ENCODE results near the gene NELFB.

NELFB gene

DNA sequence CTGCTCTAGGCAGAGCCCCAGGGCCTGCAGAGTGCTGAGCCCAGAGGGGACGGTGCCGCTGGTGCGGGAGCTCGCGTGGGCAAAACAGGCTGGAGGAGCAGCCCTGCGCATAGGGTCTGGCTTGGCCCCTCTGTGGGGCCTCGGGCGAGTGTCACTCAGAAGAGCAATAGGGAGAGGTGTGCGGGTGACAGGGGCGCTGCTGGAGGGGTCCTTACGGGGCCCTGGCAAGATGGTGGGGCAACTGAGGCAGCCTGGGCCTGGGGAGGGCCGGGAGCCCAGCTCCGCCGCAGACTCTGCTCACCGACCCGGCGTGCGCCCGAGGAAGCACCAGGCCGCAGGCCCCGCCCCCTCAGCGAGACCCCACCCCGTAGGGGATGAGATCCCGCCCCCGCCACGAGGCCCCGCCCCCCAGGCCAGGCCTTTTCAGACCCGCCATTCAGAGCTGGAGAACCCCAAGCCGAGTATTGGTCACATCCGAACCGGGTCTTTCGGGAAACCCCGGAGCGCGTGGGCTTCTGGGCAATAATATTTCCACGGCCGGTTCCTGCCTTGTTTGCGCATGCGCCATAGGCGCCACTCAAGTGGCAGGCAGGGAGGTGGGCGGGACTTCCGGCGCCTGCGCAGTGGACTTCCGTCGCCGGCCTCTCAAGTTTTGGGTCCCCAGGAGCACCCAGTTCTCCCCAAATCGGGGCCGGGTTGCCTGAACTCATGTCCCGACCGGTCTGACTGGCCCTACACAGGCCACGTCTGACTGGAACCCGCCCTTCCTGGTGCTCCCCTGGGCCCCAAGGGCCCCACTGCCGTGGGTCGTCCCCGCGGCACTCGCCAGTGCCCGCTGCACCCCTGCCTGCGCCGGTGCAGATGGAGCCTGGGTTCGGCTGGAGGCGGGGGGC lies 31.8 kb upstream of the NELFB start:
- peak; percentile 98 for DNase-seq (ENCODE audit: low read depth)

DNA sequence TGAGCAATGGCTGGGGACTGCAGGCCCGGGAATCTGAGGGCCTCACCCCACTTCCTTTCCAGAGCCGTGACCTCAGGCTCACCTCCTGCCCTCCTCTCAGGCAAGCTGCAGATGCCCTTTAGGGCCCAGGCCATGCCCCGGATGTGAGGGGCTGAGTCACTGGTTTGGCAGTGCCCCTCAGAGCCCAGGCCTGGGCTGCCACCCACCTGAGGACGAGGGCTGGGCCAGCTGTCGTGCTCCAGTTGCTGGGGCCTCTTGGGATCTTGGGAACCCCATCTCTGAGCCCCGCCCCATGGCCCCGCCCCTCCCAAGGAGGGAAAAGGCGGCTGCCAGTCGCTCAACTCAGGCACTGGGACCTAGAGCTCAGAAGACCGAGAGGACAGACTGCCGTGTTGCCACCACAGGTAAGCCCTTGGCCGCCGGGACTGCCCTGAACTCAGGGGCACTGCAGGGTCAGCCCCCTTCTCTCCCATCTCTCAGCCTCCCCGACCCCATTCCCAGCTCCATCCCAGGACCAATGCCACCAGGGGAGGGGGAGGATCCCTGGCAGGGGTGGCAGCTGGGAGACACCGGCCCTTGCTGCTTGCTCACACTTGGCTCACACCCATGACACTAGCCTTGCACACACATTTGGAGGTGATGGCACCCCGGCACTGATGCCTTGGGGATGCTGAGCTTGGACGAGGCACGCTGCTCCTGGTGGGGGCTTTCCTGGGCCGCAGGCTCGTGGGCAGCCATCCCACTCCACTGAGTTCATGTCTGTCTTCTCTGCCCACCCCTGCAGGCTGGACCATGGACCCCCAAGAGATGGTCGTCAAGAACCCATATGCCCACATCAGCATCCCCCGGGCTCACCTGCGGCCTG lies 30.1 kb upstream of the NELFB start, which contains the start of gene CYSRT1:
Gene CYSRT1 (plus strand): TSS at position 345 of the 865 bp plus-strand sequence. CDS start 448 bp downstream, at position 793.
- no peak for DNase-seq (ENCODE audit: low read depth)

DNA sequence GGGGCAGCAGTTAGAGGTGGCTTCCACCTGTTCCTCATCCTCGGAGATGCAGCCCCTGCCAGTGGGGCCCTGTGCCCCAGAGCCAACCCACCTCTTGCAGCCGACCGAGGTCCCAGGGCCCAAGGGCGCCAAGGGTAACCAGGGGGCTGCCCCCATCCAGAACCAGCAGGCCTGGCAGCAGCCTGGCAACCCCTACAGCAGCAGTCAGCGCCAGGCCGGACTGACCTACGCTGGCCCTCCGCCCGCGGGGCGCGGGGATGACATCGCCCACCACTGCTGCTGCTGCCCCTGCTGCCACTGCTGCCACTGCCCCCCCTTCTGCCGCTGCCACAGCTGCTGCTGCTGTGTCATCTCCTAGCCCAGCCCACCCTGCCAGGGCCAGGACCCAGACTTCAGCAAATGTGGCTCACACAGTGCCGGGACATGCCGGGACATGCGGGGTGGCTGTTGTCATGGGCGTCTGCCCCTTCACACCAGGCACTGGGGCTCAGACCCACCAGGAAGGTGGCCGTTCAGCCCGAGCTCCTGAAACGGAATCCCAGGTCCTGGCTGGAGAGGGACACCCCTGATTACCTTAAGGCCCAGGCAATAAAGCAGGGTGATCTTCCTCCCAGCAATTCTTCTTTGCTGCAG lies 29.3 kb upstream of the NELFB start:
- DNase-seq (ENCODE audit: low read depth): no peak

DNA sequence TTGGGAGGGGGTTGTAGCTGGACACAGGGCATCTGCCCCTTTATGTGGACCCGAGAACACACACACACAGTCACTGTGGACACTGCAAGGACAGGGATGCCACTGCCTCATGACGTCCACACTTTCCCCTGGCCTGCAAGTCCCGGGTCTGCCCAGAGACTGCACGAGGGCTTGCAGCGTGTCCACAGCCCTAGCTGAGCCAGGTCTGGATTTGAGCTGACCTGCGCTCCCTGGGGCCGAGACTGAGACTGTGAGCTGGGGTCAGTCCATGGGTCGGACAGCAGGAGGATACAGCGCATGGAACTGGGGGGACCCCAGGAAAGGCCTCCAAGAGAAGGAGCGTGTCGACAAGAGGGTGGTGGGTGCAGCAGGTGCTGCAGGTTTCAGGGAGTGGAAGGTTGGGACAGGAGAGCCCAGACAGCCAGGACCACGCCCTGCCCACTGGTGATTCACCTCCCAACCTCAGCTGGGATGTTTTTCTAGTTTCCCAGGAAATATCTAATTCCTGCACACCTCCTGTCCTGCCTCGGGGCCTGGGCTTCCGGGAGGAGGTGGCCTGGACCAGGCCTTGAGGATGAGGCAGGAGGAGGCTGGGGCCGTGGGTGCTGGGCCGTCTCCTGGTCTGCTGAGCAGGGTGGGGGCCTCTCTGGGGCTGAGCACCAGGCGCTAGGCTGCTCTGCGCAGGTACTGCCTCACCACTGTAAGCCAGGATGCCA lies 28.6 kb upstream of the NELFB start:
- no peak for DNase-seq (ENCODE audit: low read depth)

DNA sequence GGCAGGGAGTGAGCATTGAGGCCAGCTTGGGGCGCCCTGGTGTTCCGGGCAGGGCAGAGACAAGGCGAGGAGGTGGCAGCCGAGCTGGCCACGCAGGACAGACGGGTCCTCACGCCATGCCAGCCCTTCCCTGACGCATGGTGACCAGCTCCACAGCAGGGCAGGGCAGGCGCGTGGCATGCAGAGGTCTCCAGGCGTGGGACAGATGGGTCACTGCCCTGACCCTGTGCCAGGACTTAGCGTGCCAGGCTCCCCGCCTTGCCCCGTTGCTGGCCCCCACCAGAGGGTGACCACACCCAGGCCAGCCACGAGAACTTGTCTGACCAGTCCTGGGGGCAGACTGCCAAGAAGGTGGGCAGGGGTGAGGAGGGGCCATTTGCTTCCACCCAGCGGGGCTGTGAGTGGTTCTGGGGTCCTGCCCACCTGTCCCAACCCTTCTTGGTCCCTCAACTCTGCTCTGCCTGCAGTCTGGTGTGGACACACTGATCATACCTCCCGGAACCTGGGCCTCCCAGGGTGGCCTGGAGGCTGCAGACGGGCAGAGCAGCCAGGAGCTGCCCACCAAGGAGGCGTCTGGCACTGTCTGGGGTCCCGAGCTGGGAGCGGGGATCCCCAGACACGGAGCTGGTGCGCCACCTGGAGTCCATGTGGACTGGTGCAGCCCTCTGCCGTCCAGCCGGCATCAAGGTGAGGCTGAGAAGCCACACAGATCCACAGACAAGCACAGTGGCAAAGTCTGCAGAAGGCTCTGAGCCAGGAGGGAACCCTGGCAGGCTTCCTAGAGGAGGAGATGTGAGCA lies 27.9 kb upstream of the NELFB start, which contains the start of gene RNF224:
Gene RNF224 (plus strand): TSS at position 449 of the 799 bp plus-strand sequence. CDS start 834 bp downstream, outside the sequence.
- DNase-seq (ENCODE audit: low read depth): peak; percentile 79

DNA sequence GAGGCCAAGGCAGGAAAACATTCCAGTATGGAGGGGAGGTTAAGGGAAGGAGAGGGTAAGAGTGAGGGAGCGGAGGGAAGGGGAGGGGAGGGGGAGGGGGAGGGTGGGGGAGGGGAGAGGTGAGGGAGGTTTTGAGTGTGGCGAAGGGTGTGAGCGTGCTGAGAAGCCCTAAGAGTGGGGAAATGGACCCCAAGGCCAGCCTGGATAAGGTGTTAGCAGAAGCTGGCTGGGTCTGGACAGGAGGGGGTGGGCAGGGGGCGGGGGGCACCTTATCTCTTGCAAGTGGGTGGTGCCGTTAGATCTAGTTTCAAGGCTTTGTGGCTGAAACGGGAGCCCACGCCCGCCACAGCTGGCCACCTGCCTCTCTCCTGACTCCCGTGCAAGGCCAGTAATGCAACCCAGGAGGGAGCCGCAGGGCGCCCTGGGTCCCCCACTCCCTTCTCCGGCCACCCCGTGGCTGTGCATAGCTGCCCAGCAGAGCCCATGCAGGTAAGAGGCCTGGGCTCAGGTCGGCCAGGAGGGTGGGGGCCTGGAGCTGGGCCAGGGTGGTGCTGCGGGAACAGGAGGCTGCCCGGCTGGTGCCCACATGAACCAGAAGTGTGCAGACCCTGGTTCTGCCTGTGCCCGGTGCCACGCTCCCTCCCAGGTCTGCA lies 27.1 kb upstream of the NELFB start:
- DNase-seq (ENCODE audit: low read depth): no peak

DNA sequence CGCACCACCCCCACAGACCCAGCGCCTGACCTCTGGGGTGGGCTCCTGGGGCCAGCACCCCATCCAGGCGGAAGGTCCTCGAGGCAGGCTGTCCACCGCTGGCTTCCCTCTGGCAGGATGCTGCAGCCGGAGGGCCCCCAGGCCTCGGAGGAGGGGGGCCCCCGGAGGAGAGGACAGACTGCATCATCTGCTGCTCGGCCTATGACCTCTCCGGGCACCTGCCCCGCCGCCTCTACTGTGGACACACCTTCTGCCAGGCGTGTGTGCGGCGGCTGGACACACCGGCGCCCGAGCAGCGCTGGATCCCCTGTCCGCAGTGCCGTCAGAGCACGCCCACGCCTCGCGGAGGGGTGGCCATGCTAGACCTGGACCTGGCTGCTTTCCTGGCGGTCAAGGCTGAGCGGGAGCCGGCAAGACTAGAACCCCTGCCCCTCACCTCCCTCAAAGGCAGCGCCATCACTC lies 26.6 kb upstream of the NELFB start:
- no peak for DNase-seq (ENCODE audit: low read depth)

DNA sequence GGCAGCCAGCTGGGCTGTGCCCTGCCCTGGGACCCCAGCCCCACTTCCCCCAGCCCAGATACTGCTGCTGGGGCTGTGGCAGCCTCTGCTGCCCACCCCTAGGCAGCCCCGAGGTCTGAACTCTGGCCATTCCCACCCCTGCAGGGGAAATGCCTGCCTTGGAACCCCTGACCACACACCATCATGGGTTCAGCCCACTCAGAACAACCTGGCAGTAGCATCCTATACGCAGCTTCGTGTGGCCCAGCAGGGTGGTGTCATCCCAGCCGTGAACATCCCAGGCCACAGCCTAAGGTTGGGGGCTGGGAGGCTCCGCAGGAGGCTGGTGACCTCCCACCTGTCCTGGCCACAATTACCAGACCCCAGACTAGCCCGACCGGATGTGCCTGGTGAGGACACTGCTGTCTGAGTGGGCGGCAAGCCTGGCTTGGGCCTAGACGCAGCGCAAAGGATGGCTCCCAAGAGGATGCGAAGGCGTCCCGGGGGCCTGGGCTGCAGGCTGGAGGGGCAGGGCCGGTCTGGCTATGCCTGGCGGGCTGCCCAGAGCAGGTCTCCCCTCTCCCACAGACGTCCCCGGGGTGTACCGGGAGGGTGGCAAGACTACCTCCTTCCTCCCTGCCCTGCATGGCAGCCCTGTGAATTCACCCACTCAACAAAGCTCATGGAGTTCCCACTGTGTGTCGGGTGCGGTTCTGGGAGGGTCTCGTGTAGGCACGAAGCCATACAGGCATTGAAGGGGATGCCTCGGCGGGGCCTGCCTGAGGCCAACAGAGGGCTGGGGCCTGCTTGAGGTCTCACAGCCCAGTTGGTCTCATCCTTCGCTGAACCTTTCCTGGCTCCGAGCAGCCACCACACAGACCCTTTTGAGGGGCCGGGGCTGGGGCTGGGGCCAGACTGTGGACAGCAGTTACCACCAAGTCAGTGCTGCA lies 25.9 kb upstream of the NELFB start:
- DNase-seq (ENCODE audit: low read depth): no peak

DNA sequence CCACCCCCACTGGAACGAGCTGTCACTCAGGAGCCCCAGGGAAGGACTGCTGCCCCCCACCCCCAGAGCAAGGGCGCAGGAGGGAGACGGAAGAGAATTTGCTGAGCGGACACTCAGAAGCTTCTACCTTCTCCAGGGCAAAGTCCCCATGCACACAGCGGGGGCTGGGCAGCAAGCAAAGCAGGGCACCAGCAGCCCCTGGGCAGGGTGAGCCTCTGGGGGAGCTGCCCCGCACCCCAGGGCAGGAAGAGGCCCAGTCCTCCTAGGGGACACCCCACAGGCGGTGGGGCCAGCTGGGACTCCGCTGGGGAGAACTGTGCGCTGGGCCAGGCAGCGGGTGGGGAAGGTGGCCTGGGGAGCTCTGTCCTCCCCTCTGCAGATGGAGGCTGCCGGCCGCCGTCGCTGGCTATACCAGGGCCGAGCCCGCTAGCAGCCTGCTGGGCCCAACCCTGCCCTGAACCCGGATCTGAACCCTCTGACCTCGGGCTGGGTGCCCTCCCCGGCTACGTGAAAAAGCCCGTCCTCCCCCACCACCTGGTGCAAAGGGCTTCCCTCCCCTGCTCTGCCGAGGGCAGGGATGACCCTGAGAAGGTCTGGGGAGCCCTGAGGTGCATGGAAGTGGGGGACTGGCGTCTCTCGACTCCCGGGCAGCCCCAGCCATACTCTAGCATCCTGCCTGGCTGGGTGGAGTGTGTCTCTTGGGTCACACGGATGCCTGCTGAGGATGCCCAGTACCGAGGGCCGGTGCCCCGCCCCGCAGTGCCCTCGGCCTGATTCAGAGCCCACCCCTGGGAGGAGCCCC lies 25.0 kb upstream of the NELFB start:
- no peak for DNase-seq (ENCODE audit: low read depth)

DNA sequence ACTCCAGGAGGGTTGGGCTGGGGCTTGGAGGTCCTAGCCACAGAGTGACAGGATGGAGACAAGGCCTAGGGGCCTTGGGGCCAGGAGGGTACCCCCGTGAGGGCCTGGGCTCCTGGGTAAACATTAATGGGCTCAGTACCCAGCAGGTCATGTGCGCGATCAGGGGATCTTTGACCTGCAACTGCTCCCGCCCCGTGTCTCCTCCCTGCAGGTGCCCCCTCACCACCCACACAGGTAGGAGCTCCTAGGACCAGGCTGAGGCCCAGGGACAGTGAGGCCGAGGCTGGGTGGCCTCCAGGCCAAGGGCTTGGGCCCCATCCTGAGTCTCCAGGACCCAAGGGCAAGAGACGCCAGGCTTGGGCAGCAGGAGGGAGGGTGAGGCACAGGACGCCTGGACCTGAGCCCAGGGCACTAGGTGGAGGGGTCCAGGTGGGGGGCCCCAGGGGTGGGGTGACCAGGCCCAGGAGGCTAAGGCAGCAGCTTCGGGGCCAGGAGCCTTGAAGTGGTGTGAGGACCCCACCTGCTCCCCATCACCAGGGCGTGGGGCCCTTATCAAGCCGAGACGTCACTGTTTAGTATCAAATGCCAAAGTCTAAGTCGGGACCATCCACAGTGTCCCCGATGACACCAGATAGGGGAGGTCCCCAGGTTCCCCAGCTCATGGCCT lies 24.3 kb upstream of the NELFB start, which contains the start of gene SLC34A3:
Gene SLC34A3 (plus strand): TSS at position 197 of the 667 bp plus-strand sequence. CDS start 802 bp downstream, outside the sequence.
- DNase-seq (ENCODE audit: low read depth): no peak

DNA sequence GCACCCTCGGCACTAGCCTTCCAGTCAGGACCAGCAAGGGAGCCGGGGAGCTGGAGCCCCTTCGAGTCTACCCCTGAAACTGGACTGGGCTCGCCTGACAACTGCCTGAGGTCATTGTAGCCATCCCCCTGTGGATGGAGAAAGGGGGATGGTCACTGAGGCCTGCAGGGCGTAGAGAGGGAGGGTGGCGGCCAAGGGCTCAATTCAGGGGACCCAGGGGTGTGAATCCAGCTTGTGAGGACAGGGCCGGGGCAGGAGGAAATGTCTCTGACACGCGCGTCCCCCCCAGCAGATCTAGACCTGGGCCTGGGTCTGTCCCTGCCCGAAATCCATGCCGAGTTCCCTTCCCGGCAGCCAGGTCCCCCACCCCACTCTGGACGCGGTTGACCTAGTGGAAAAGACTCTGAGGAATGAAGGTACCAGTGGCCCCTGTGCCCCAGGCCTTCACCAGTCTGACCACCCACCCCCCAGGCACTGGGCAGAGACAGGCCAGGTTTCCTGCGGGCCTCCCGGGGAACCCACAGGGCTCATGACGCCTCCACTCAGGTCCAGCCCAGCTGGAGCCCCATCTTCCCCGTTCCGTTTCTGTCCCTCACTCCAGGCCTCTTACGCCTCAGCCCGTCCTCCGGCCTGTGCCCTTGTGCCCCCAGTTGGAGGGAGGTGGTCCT lies 23.6 kb upstream of the NELFB start:
- DNase-seq (ENCODE audit: low read depth): no peak

DNA sequence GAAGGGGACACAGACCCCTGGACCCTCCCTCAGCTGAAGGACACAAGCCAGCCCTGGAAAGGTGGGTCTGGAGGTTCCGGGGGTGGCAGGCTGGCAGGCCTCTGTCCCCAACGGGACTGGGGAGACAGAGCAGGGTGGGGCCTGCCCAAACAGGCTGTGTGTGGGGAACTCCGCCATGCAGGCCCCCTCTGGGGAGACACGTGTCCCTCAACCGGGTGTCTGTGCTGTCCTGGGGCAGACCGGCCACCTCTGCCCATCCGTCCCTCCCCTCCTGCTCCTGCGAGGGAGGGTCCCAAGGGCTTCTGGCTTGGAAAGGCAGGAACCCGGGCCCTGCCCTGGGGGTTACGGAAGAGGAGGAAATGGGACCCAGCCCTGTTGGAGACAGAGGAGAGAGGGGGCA lies 23.0 kb upstream of the NELFB start:
- no peak for DNase-seq (ENCODE audit: low read depth)

DNA sequence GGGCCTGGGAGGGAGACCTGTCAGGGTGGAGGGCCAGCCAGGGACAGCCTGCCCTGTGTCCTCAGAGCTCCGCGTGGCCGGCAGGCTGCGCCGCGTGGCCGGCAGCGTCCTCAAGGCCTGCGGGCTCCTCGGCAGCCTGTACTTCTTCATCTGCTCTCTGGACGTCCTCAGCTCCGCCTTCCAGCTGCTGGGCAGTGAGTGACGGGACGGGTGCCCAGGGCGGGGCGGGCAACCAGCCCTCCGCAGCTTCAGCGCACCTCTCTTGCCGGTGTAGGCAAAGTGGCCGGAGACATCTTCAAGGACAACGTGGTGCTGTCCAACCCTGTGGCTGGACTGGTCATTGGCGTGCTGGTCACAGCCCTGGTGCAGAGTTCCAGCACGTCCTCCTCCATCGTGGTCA lies 22.6 kb upstream of the NELFB start:
- no peak for DNase-seq (ENCODE audit: low read depth)

DNA sequence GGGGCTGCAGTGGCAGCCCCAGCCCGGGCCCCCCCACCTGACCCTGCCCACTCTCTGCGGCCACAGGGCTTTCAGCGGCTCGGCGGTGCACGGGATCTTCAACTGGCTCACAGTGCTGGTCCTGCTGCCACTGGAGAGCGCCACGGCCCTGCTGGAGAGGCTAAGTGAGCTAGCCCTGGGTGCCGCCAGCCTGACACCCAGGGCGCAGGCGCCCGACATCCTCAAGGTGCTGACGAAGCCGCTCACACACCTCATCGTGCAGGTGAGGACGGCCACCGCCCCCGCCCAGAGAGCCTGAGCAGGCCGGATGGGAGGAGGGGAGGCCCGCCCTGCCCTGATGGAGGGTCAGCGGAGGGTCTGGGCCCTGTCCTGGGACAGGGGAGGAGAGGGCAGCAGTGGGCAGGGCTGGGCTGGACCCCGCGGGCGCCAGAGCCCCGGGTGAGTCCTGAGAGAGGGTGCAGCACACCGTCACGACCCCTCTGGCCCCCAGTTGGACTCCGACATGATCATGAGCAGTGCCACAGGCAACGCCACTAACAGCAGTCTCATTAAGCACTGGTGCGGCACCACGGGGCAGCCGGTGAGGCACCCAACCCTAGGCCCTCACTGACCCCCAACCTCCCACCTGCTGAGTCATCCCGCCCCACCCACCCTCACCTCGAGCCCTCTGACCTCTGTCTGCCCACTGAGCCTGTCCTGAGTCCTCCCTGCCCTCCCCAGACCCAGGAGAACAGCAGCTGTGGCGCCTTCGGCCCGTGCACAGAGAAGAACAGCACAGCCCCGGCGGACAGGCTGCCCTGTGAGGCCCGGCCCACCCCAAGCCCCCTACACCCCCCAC lies 21.8 kb upstream of the NELFB start:
- DNase-seq (ENCODE audit: low read depth): no peak

DNA sequence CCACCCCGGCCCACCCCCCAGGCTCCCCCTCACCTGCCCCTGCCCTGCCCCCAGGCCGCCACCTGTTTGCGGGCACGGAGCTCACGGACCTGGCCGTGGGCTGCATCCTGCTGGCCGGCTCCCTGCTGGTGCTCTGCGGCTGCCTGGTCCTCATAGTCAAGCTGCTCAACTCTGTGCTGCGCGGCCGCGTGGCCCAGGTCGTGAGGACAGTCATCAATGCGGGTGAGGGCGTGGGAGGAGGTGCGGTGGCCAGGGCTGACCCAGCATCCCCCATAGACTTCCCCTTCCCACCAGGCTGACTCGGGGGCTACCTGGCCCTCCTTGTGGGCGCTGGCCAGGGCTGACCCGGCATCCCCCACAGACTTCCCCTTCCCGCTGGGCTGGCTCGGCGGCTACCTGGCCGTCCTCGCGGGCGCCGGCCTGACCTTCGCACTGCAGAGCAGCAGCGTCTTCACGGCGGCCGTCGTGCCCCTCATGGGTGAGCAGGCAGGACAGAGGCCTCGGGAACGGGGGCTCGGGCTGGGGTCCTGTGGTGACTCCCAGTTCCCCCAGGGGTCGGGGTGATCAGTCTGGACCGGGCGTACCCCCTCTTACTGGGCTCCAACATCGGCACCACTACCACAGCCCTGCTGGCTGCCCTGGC lies 21.0 kb upstream of the NELFB start:
- no peak for DNase-seq (ENCODE audit: low read depth)

Data from activated T-cell treated with anti-CD3 and anti-CD28 coated beads for 48 hours (primary cell).